GM12878 (cell line): Measurements from ENCODE around the gene CNGB1.

Experiments used
- ATF3 ChIP-seq: IDR thresholded peaks from 2 replicates; pipeline ENCODE4 v1.6.1; 2011; ENCODE audit warnings: low read depth, mild to moderate bottlenecking, low read length, moderate library complexity, borderline replicate concordance; ENCODE audit errors: extremely low read depth
- BCL3 ChIP-seq: IDR thresholded peaks from 2 replicates; pipeline ENCODE4 v1.6.1; 2011; ENCODE audit warnings: borderline replicate concordance, low read depth, mild to moderate bottlenecking, moderate library complexity, low read length; ENCODE audit not compliant: insufficient read depth, poor library complexity, severe bottlenecking
- CTCF ChIP-seq, 3 experiments: IDR thresholded peaks in 2 of 3; conservative IDR thresholded peaks in 1 of 3; 2 replicates each; pipeline ENCODE4 v1.5.1; 2011; ENCODE audit warnings: low read depth in 3 of 3, low read length in 3 of 3, mild to moderate bottlenecking in 3 of 3, control low read depth in 2 of 3, moderate library complexity in 2 of 3, inconsistent platforms in 1 of 3, mixed read lengths in 1 of 3; ENCODE audit not compliant: control insufficient read depth in 2 of 3, insufficient read depth in 1 of 3; ENCODE audit errors: extremely low read depth in 1 of 3
- EP300 ChIP-seq, 2 experiments: fragments of 150-350 bp in 1 of 2; IDR thresholded peaks; 2 replicates each; pipeline ENCODE4 v1.6.1; 2011 to 2012; ENCODE audit warnings: low read depth in 2 of 2, low read length in 2 of 2, borderline replicate concordance in 1 of 2, improper control_type of control experiment in 1 of 2, inconsistent platforms in 1 of 2; ENCODE audit not compliant: control insufficient read depth in 1 of 2
- FOS ChIP-seq: IDR thresholded peaks from 3 replicates; pipeline ENCODE4 v1.6.1; 2011; ENCODE audit warnings: borderline replicate concordance; ENCODE audit not compliant: insufficient read length; ENCODE audit errors: extremely low read depth
- HSF1 ChIP-seq: fragments of 150-350 bp; IDR thresholded peaks from 2 replicates; pipeline ENCODE4 v1.6.1; 2014; ENCODE audit warnings: mild to moderate bottlenecking, low read depth, low read length
- MEF2A ChIP-seq: IDR thresholded peaks from 2 replicates; pipeline ENCODE4 v1.6.1; 2011; ENCODE audit warnings: low read depth, mild to moderate bottlenecking, low read length, moderate library complexity; ENCODE audit not compliant: insufficient read depth
- MYC ChIP-seq: IDR thresholded peaks from 2 replicates; pipeline ENCODE4 v1.6.1; 2011; ENCODE audit warnings: mild to moderate bottlenecking, low read length, moderate library complexity, inconsistent platforms; ENCODE audit not compliant: insufficient read depth, insufficient replicate concordance, insufficient read length, severe bottlenecking
- PKNOX1 ChIP-seq: fragments of 450-650 bp; IDR thresholded peaks from 2 replicates; pipeline ENCODE4 v1.6.1; 2016; ENCODE audit warnings: mild to moderate bottlenecking
- PML ChIP-seq: IDR thresholded peaks from 2 replicates; pipeline ENCODE4 v1.6.1; 2012; ENCODE audit warnings: low read length, inconsistent platforms
- RCOR1 ChIP-seq: conservative IDR thresholded peaks from 2 replicates; pipeline ENCODE4 v1.6.1; 2012; ENCODE audit warnings: low read depth, low read length, improper control_type of control experiment
- SREBF2 ChIP-seq: IDR thresholded peaks from 2 replicates; pipeline ENCODE4 v1.6.1; 2012; ENCODE audit warnings: mild to moderate bottlenecking, low read length
- USF2 ChIP-seq: IDR thresholded peaks from 2 replicates; pipeline ENCODE4 v1.6.1; 2011; ENCODE audit warnings: low read depth, low read length, improper control_type of control experiment, borderline replicate concordance
- YY1 ChIP-seq: IDR thresholded peaks from 2 replicates; pipeline ENCODE4 v1.6.1; 2011; ENCODE audit warnings: low read depth, mild to moderate bottlenecking, low read length

- TF ChIP-seq MEF2A (0 out of 2 replicates have a peak, but pooled peaks have one; percentile 28), MYC (no peak), YY1 (peak; percentile 34; the same call in 1 of the 2 replicates), EP300 (IDR thresholded peaks at IDR 0.05; ENCODE audit: borderline replicate concordance in 1 of 2, control insufficient read depth in 1 of 2, low read depth in 2 of 2, low read length in 2 of 2) (no peak), CTCF (IDR thresholded peaks at IDR 0.05 in 2 of 3, conservative IDR thresholded peaks at IDR 0.05 in 1 of 3; ENCODE audit: control insufficient read depth in 2 of 3, extremely low read depth in 1 of 3, insufficient read depth in 1 of 3, low read depth in 3 of 3, low read length in 3 of 3) (peak; percentile 42 to 75 (median 57)), PKNOX1 (no peak), PML (peak; percentile 80; the same call in 1 of the 2 replicates), FOS (no peak), HSF1 (no peak), SREBF2 (no peak), BCL3 (no peak), USF2 (no peak), ATF3 (no peak), RCOR1 (no peak)
Measured at GRCh38 chr16:58000706-58001676, 30.1 kb upstream of the CNGB1 start, which contains the start of gene USB1.
